Measurements from ENCODE around the gene OPCML. TPM values are rescaled to one million over a fixed set of nuclear protein-coding genes. Genes with fewer than 3 reads are reported as not detected.

OPCML gene
- total RNA-seq, 1 donor from 2014 or later: not detected

GRCh38 chr11:132409573-132410355, 1122.5 kb downstream of the OPCML start:
- H3K4me1 ChIP-seq: no peaks in the 10 kb centered on the region
- H3K4me3 ChIP-seq: no peak overlapping the region
- H3K9me3 ChIP-seq: no peaks in the 10 kb centered on the region
- no peak for TF ChIP-seq CTCF (IDR thresholded peaks at IDR 0.05)
- intact Hi-C loops (cut with DNase I): no loop called here
- H3K27ac ChIP-seq: no peak overlapping the region
- DNase-seq (ENCODE audit: low spot score in 2 of 2): no peak
- no peaks in the 10 kb centered on the region for H3K36me3 ChIP-seq
- no peaks in the 10 kb centered on the region for H3K27me3 ChIP-seq

- Histone ChIP-seq H3K4me3 (no peak overlapping the region), H3K4me1 (no peaks in the 10 kb centered on the region), H3K36me3 (no peaks in the 10 kb centered on the region), H3K27me3 (no peaks in the 10 kb centered on the region), H3K9me3 (no peaks in the 10 kb centered on the region), H3K27ac (no peak overlapping the region)
- no peak for DNase-seq (ENCODE audit: low spot score in 2 of 2)
- no peak for TF ChIP-seq CTCF (IDR thresholded peaks at IDR 0.05)
- intact Hi-C loops (cut with DNase I): no loop called here
These were observed 1123.4 kb downstream of the OPCML start for GRCh38 chr11:132408877-132409276.

- no peak for DNase-seq (ENCODE audit: low spot score in 2 of 2)
- H3K4me1 ChIP-seq: no peaks in the 10 kb centered on the region
- H3K27ac ChIP-seq: no peak overlapping the region
- TF ChIP-seq CTCF (IDR thresholded peaks at IDR 0.05): no peak
- no peaks in the 10 kb centered on the region for H3K9me3 ChIP-seq
- H3K27me3 ChIP-seq: no peaks in the 10 kb centered on the region
- no peaks in the 10 kb centered on the region for H3K36me3 ChIP-seq
- intact Hi-C loops (cut with DNase I): no loop called here
- no peak overlapping the region for H3K4me3 ChIP-seq
These were observed 1126.6 kb downstream of the OPCML start for GRCh38 chr11:132405728-132406127.

- Histone ChIP-seq H3K9me3 (no peaks in the 10 kb centered on the region), H3K4me3 (no peak overlapping the region)
- intact Hi-C loops (cut with DNase I): no loop called here
These were observed 1130.1 kb downstream of the OPCML start for GRCh38 chr11:132402071-132402684.

GRCh38 chr11:132396318-132396717, 1136.0 kb downstream of the OPCML start:
- no peak overlapping the region for H3K4me3 ChIP-seq
- TF ChIP-seq CTCF (IDR thresholded peaks at IDR 0.05): no peak

More at GRCh38 chr11:132402071-132402684, 1130.1 kb downstream of the OPCML start:
- DNase-seq (ENCODE audit: low spot score in 2 of 2): no peak
- Histone ChIP-seq H3K36me3 (no peaks in the 10 kb centered on the region), H3K27me3 (no peaks in the 10 kb centered on the region), H3K4me1 (no peaks in the 10 kb centered on the region), H3K27ac (no peak overlapping the region)
- no peak for TF ChIP-seq CTCF (IDR thresholded peaks at IDR 0.05)

More at GRCh38 chr11:132396318-132396717, 1136.0 kb downstream of the OPCML start:
- no peak for DNase-seq (ENCODE audit: low spot score in 2 of 2)
- intact Hi-C loops (cut with DNase I): no loop called here
- H3K27me3 ChIP-seq: no peaks in the 10 kb centered on the region
- no peaks in the 10 kb centered on the region for H3K9me3 ChIP-seq
- H3K36me3 ChIP-seq: no peaks in the 10 kb centered on the region
- no peaks in the 10 kb centered on the region for H3K4me1 ChIP-seq
- no peak overlapping the region for H3K27ac ChIP-seq
